OCI-LY3 (cell line): ENCODE measurements around the gene TEC.
"Not testable (repeated sequence)": the region's sequence is repeated elsewhere in the genome, so short reads cannot be mapped to it uniquely, and the experiment has no call there.

Source experiments
- EZH2phosphoT487 ChIP-seq: fragments of 200-600 bp; shearing (Covaris generic); IDR thresholded peaks from 2 replicates; pipeline ENCODE4 v1.6.1; 2018; ENCODE audit warnings: antibody characterized with exemption, mixed run types, low read depth
- TF ChIP-seq, protein P1 (sequence below): fragments of 200-600, 300-600 bp; sonication (generic); IDR thresholded peaks from 2 replicates; pipeline ENCODE4 v1.5.1; 2014; ENCODE audit warnings: antibody characterized with exemption, low read length, low read depth

DNA sequence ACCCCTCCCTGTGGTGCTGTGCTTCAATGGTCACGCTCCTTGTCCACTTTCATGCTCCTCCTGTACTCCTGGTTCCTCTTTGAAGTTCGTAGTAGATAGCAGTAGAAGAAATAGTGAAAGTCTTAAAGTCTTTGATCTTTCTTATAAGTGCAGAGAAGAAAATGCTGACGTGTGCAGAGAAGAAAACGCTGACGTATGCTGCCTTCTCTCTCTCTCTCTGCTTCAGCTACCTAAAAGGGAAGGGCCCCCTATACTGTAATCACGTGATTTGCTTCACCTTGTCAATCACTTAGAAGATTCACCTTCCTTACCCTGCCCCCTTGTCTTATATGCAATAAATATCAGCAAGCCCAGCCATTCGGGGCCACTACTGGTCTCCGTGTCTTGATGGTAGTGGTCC lies 50.2 kb downstream of the TEC start:
- TF ChIP-seq, protein P1, sequence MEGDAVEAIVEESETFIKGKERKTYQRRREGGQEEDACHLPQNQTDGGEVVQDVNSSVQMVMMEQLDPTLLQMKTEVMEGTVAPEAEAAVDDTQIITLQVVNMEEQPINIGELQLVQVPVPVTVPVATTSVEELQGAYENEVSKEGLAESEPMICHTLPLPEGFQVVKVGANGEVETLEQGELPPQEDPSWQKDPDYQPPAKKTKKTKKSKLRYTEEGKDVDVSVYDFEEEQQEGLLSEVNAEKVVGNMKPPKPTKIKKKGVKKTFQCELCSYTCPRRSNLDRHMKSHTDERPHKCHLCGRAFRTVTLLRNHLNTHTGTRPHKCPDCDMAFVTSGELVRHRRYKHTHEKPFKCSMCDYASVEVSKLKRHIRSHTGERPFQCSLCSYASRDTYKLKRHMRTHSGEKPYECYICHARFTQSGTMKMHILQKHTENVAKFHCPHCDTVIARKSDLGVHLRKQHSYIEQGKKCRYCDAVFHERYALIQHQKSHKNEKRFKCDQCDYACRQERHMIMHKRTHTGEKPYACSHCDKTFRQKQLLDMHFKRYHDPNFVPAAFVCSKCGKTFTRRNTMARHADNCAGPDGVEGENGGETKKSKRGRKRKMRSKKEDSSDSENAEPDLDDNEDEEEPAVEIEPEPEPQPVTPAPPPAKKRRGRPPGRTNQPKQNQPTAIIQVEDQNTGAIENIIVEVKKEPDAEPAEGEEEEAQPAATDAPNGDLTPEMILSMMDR, result not testable (repeated sequence)
- not testable (repeated sequence) for TF ChIP-seq EZH2phosphoT487
